MCF 10A (cell line): ENCODE measurements around the gene PLBD2. TPM values are rescaled to one million over a fixed set of nuclear protein-coding genes. Genes with fewer than 3 reads are reported as not detected.

Source experiments
- BruUV-seq: library from RNA; stranded (reverse); fragments of 400-500 nt; replicated peaks from 2 replicates; lab custom pipeline; 2021; lab: Mats Ljungman, UMichigan
- CTCF ChIA-PET: fragments of 300-600 bp; sonication (Branson Sonifier 250); formaldehyde crosslinking; extraction: SDS; loops from one replicate; lab custom pipeline; 2021; ENCODE audit warnings: antibody characterized with exemption, inconsistent platforms; lab: Yijun Ruan, JAX
- POLR2A ChIA-PET: fragments of 300-600, 350-650 bp; sonication (Branson Sonifier 250); formaldehyde crosslinking; extraction: SDS; loops from one replicate; lab custom pipeline; 2020; ENCODE audit warnings: antibody characterized with exemption, inconsistent platforms; lab: Yijun Ruan, JAX
- DNase-seq: peaks from one replicate; pipeline ENCODE4 v3.0.0-alpha.2; 2018; ENCODE audit not compliant: unreplicated experiment
- H3K27ac Mint-ChIP-seq: one replicate; pipeline ENCODE4 v1.8.0; 2022; ENCODE audit warnings: mild to moderate bottlenecking, low read depth, mixed read lengths; ENCODE audit not compliant: unreplicated experiment
- H3K27me3 Mint-ChIP-seq: one replicate; pipeline ENCODE4 v1.8.0; 2022; ENCODE audit warnings: mixed read lengths; ENCODE audit not compliant: insufficient read depth, unreplicated experiment
- H3K36me3 Mint-ChIP-seq: one replicate; pipeline ENCODE4 v1.8.0; 2022; ENCODE audit warnings: mild to moderate bottlenecking, moderate library complexity, mixed read lengths; ENCODE audit not compliant: insufficient read depth, unreplicated experiment
- H3K4me1 Mint-ChIP-seq: one replicate; pipeline ENCODE4 v1.8.0; 2022; ENCODE audit warnings: mixed read lengths; ENCODE audit not compliant: insufficient read depth, unreplicated experiment
- H3K4me3 Mint-ChIP-seq: one replicate; pipeline ENCODE4 v1.8.0; 2022; ENCODE audit warnings: mild to moderate bottlenecking, moderate library complexity, mixed read lengths; ENCODE audit not compliant: unreplicated experiment
- H3K9me3 Mint-ChIP-seq: one replicate; pipeline ENCODE4 v1.8.0; 2022; ENCODE audit warnings: mixed read lengths; ENCODE audit not compliant: unreplicated experiment
- CTCF ChIP-seq: fragments of 200-600 bp; IDR thresholded peaks from one replicate; pipeline ENCODE4 v1.8.0; 2022; ENCODE audit warnings: antibody characterized with exemption, mild to moderate bottlenecking; ENCODE audit not compliant: unreplicated experiment
- intact Hi-C: fragments of 100-400 bp; cut with micrococcal nuclease; formaldehyde crosslinking; loops from 2 replicates; pipeline ENCODE4 v1.14.1; 2022
- total RNA-seq: library from RNA; stranded (reverse); gene quantifications from 2 replicates; pipeline ENCODE4 v1.2.3, GENCODE V29; 2022

PLBD2 gene
- total RNA-seq, 1 experiment from 2014 or later, result 18.1 TPM

- Mint-ChIP-seq H3K36me3 (peaks cover 48% of the 10 kb centered on the region), H3K27me3 (no peaks in the 10 kb centered on the region), H3K4me1 (no peaks in the 10 kb centered on the region), H3K4me3 (no peak overlapping the region), H3K9me3 (no peaks in the 10 kb centered on the region), H3K27ac (no peak overlapping the region)
- no TSS peak for BruUV-seq
- POLR2A ChIA-PET, result interaction anchor here (1.0 to 1.3 kb wide), 2 partner anchors 9 to 20 kb away, joined by 3 to 4 read pairs; partner anchors contain the start of gene SLC8B1
- CTCF ChIA-PET, result no interaction called here
- DNase-seq, result no peak
- intact Hi-C loops, result no loop called here
- no peak for TF ChIP-seq CTCF
Observed at GRCh38 chr12:113315358-113315757, 43.0 kb upstream of the PLBD2 start.

- no peak overlapping the region for H3K27ac Mint-ChIP-seq
- ChIA-PET CTCF (interaction anchor here (1.1 to 1.2 kb wide), 3 partner anchors 9 to 18 kb away, joined by 3 to 4 read pairs (median 4); no protein-coding TSS in a partner anchor), POLR2A (interaction anchor here (1.0 kb wide), 1 partner anchor 10 kb away, joined by 3 read pairs; no protein-coding TSS in a partner anchor)
- H3K27me3 Mint-ChIP-seq, result no peaks in the 10 kb centered on the region
- TF ChIP-seq CTCF, result no peak
- no peak overlapping the region for H3K4me3 Mint-ChIP-seq
- peaks cover 43% of the 10 kb centered on the region for H3K36me3 Mint-ChIP-seq
- no peaks in the 10 kb centered on the region for H3K4me1 Mint-ChIP-seq
- intact Hi-C loops, result no loop called here
- BruUV-seq, result no TSS peak
- DNase-seq, result no peak
- no peaks in the 10 kb centered on the region for H3K9me3 Mint-ChIP-seq
Observed at GRCh38 chr12:113316155-113316554, 42.2 kb upstream of the PLBD2 start.

GRCh38 chr12:113317122-113317521 is 41.3 kb upstream of the PLBD2 start:
- H3K4me3 Mint-ChIP-seq, result no peak overlapping the region
- ChIA-PET POLR2A (no interaction called here), CTCF (interaction anchor here (0.7 to 1.2 kb wide), 3 partner anchors 8 to 108 kb away, joined by 3 to 4 read pairs (median 3); no protein-coding TSS in a partner anchor)
- intact Hi-C loops, result no loop called here
- H3K36me3 Mint-ChIP-seq, result peaks cover 39% of the 10 kb centered on the region
- H3K9me3 Mint-ChIP-seq, result no peaks in the 10 kb centered on the region
- H3K4me1 Mint-ChIP-seq, result no peaks in the 10 kb centered on the region
- no TSS peak for BruUV-seq
- DNase-seq, result no peak
- no peak for TF ChIP-seq CTCF
- H3K27me3 Mint-ChIP-seq, result no peaks in the 10 kb centered on the region
- H3K27ac Mint-ChIP-seq, result no peak overlapping the region

GRCh38 chr12:113318046-113318656 is 40.2 kb upstream of the PLBD2 start:
- intact Hi-C loops, result no loop called here
- ChIA-PET POLR2A (interaction anchor here (0.5 kb wide), 1 partner anchor 17 kb away, joined by 3 read pairs; no protein-coding TSS in a partner anchor), CTCF (no interaction called here)
- TF ChIP-seq CTCF, result no peak
- no TSS peak for BruUV-seq
- Mint-ChIP-seq H3K27ac (no peak overlapping the region), H3K4me3 (no peak overlapping the region), H3K27me3 (no peaks in the 10 kb centered on the region), H3K9me3 (no peaks in the 10 kb centered on the region), H3K4me1 (no peaks in the 10 kb centered on the region), H3K36me3 (peaks cover 44% of the 10 kb centered on the region)
- no peak for DNase-seq
